ENCODE results near the gene MTG2. TPM values are rescaled to one million over a fixed set of nuclear protein-coding genes. Genes with fewer than 3 reads are reported as not detected.

MTG2 gene
- total RNA-seq, 8 experiments from 2014 or later: 18.9 to 51.2 (median 27.3) TPM

GRCh38 chr20:62168890-62169435 lies 13.9 kb upstream of the MTG2 start:
- in situ Hi-C loops (cut with MboI; ENCODE audit: low pct_unique_long_range_greater_than_20kb in 2 of 9, low sequenced_read_pairs in 9 of 9, unreplicated experiment in 9 of 9): no loop called here
- Histone ChIP-seq H3K4me1 (replicated peaks in 1 of 2) (no peaks in the 10 kb centered on the region), H3K4me3 (no peak overlapping the region), H3K27ac (no peak overlapping the region)
- ATAC-seq (replicated peaks in 6 of 8): no peak
- WGBS, 10 experiments: 76 to 100% (median 100%) methylated on average over 1 to 4 of the region's 23 CpGs; no CpG with 5 or more reads in 5 of the 10 experiments

- in situ Hi-C loops (cut with MboI; ENCODE audit: low pct_unique_long_range_greater_than_20kb in 2 of 9, low sequenced_read_pairs in 9 of 9, unreplicated experiment in 9 of 9): no loop called here
- Histone ChIP-seq H3K4me3 (no peak overlapping the region), H3K4me1 (replicated peaks in 1 of 2) (no peaks in the 10 kb centered on the region), H3K27ac (no peak overlapping the region)
- no peak for ATAC-seq (replicated peaks in 6 of 8)
- WGBS, 10 experiments: 72 to 100% (median 89%) methylated on average over 1 to 4 of the region's 9 CpGs; no CpG with 5 or more reads in 6 of the 10 experiments
These were observed 12.3 kb upstream of the MTG2 start for GRCh38 chr20:62170536-62170935.

- in situ Hi-C loops (cut with MboI; ENCODE audit: low pct_unique_long_range_greater_than_20kb in 2 of 9, low sequenced_read_pairs in 9 of 9, unreplicated experiment in 9 of 9): no loop called here
- ATAC-seq (replicated peaks in 6 of 8): no peak
- Histone ChIP-seq H3K4me1 (replicated peaks in 1 of 2) (no peaks in the 10 kb centered on the region), H3K4me3 (no peak overlapping the region), H3K27ac (no peak overlapping the region)
- 83 to 100% (median 93%) methylated on average over 1 to 8 of the region's 8 CpGs; no CpG with 5 or more reads in 4 of the 10 experiments for WGBS, 10 experiments
These were observed 11.6 kb upstream of the MTG2 start for GRCh38 chr20:62171245-62171644.

- peak in 1 of 8 experiments; percentile 17 for ATAC-seq (replicated peaks in 6 of 8)
- in situ Hi-C loops (cut with MboI; ENCODE audit: low pct_unique_long_range_greater_than_20kb in 2 of 9, low sequenced_read_pairs in 9 of 9, unreplicated experiment in 9 of 9): no loop called here
- Histone ChIP-seq H3K4me1 (replicated peaks in 1 of 2) (no peaks in the 10 kb centered on the region), H3K4me3 (no peak overlapping the region), H3K27ac (no peak overlapping the region)
- 100% methylated on average over 2 of the region's 18 CpGs; no CpG with 5 or more reads in 9 of the 10 experiments for WGBS, 10 experiments
These were observed 10.2 kb upstream of the MTG2 start for GRCh38 chr20:62172666-62173065.

GRCh38 chr20:62174021-62174804 lies 8.6 kb upstream of the MTG2 start:
- no peak overlapping the region for H3K4me3 ChIP-seq
- ATAC-seq (replicated peaks in 6 of 8): peak in 1 of 8 experiments; percentile 12
- H3K27ac ChIP-seq: no peak overlapping the region
- 68 to 100% (median 92%) methylated on average over 2 to 16 of the region's 28 CpGs; no CpG with 5 or more reads in 1 of the 10 experiments for WGBS, 10 experiments
- in situ Hi-C loops (cut with MboI; ENCODE audit: low pct_unique_long_range_greater_than_20kb in 2 of 9, low sequenced_read_pairs in 9 of 9, unreplicated experiment in 9 of 9): no loop called here
- no peaks in the 10 kb centered on the region for H3K4me1 ChIP-seq (replicated peaks in 1 of 2)

- in situ Hi-C loops (cut with MboI; ENCODE audit: low pct_unique_long_range_greater_than_20kb in 2 of 9, low sequenced_read_pairs in 9 of 9, unreplicated experiment in 9 of 9): loop anchor here in 1 of 9 experiments (25.0 kb wide), 1 partner anchor 212 kb away; the partner anchor contains the start of gene RPS21
- H3K4me3 ChIP-seq: no peak overlapping the region
- 92 to 100% (median 100%) methylated on average over 2 to 7 of the region's 26 CpGs; no CpG with 5 or more reads in 3 of the 10 experiments for WGBS, 10 experiments
- peak in 1 of 8 experiments; percentile 12 for ATAC-seq (replicated peaks in 6 of 8)
- H3K4me1 ChIP-seq (replicated peaks in 1 of 2): no peaks in the 10 kb centered on the region
- H3K27ac ChIP-seq: no peak overlapping the region
These were observed 7.8 kb upstream of the MTG2 start for GRCh38 chr20:62174870-62175624.

- no peaks in the 10 kb centered on the region for H3K4me1 ChIP-seq (replicated peaks in 1 of 2)
- in situ Hi-C loops (cut with MboI; ENCODE audit: low pct_unique_long_range_greater_than_20kb in 2 of 9, low sequenced_read_pairs in 9 of 9, unreplicated experiment in 9 of 9): loop anchor here in 1 of 9 experiments (25.0 kb wide), 1 partner anchor 212 kb away; the partner anchor contains the start of gene RPS21
- H3K27ac ChIP-seq: no peak overlapping the region
- no peak overlapping the region for H3K4me3 ChIP-seq
- ATAC-seq (replicated peaks in 6 of 8): no peak
- WGBS, 10 experiments: 17 to 100% (median 100%) methylated on average over 1 to 6 of the region's 10 CpGs; no CpG with 5 or more reads in 2 of the 10 experiments
These were observed 7.1 kb upstream of the MTG2 start for GRCh38 chr20:62175711-62176110.

- no peak for ATAC-seq (replicated peaks in 6 of 8)
- H3K4me3 ChIP-seq: no peak overlapping the region
- in situ Hi-C loops (cut with MboI; ENCODE audit: low pct_unique_long_range_greater_than_20kb in 2 of 9, low sequenced_read_pairs in 9 of 9, unreplicated experiment in 9 of 9): loop anchor here in 1 of 9 experiments (25.0 kb wide), 1 partner anchor 210 kb away; the partner anchor contains the start of gene RPS21
- no peak overlapping the region for H3K27ac ChIP-seq
- peaks cover 4 to 5% of the 10 kb centered on the region in 2 donors for H3K4me1 ChIP-seq (replicated peaks in 1 of 2)
- WGBS, 10 experiments: 76 to 94% (median 92%) methylated on average over 3 to 10 of the region's 15 CpGs; no CpG with 5 or more reads in 5 of the 10 experiments
These were observed 6.0 kb upstream of the MTG2 start for GRCh38 chr20:62176866-62177265.

- peaks cover 5 to 8% of the 10 kb centered on the region in 2 donors for H3K4me1 ChIP-seq (replicated peaks in 1 of 2)
- WGBS, 10 experiments: 75 to 100% (median 86%) methylated on average over 1 to 6 of the region's 9 CpGs; no CpG with 5 or more reads in 3 of the 10 experiments
- in situ Hi-C loops (cut with MboI; ENCODE audit: low pct_unique_long_range_greater_than_20kb in 2 of 9, low sequenced_read_pairs in 9 of 9, unreplicated experiment in 9 of 9): loop anchor here in 1 of 9 experiments (25.0 kb wide), 1 partner anchor 210 kb away; the partner anchor contains the start of gene RPS21
- ATAC-seq (replicated peaks in 6 of 8): no peak
- no peak overlapping the region for H3K4me3 ChIP-seq
- no peak overlapping the region for H3K27ac ChIP-seq
These were observed 5.5 kb upstream of the MTG2 start for GRCh38 chr20:62177307-62177706.

GRCh38 chr20:62178316-62179161 lies 4.3 kb upstream of the MTG2 start:
- in situ Hi-C loops (cut with MboI; ENCODE audit: low pct_unique_long_range_greater_than_20kb in 2 of 9, low sequenced_read_pairs in 9 of 9, unreplicated experiment in 9 of 9): loop anchor here in 1 of 9 experiments (25.0 kb wide), 1 partner anchor 209 kb away; the partner anchor contains the start of gene RPS21
- H3K27ac ChIP-seq: no peak overlapping the region
- H3K4me3 ChIP-seq: no peak overlapping the region
- ATAC-seq (replicated peaks in 6 of 8): no peak
- H3K4me1 ChIP-seq (replicated peaks in 1 of 2): peaks cover 6 to 8% of the 10 kb centered on the region in 2 donors
- 89 to 100% (median 92%) methylated on average over 1 to 12 of the region's 19 CpGs; no CpG with 5 or more reads in 1 of the 10 experiments for WGBS, 10 experiments

GRCh38 chr20:62179162-62179504 lies 3.7 kb upstream of the MTG2 start:
- ATAC-seq (replicated peaks in 6 of 8): no peak
- H3K27ac ChIP-seq: no peak overlapping the region
- in situ Hi-C loops (cut with MboI; ENCODE audit: low pct_unique_long_range_greater_than_20kb in 2 of 9, low sequenced_read_pairs in 9 of 9, unreplicated experiment in 9 of 9): loop anchor here in 1 of 9 experiments (25.0 kb wide), 1 partner anchor 208 kb away; the partner anchor contains the start of gene RPS21
- peaks cover 10 to 13% of the 10 kb centered on the region in 2 donors for H3K4me1 ChIP-seq (replicated peaks in 1 of 2)
- 80 to 100% (median 94%) methylated on average over 2 to 11 of the region's 14 CpGs; no CpG with 5 or more reads in 5 of the 10 experiments for WGBS, 10 experiments
- H3K4me3 ChIP-seq: no peak overlapping the region

GRCh38 chr20:62181808-62182207 lies 1.0 kb upstream of the MTG2 start:
- H3K4me3 ChIP-seq: peak overlapping the region in 4 of 5 donors; percentile 72 to 99 (median 82)
- H3K4me1 ChIP-seq (replicated peaks in 1 of 2): peaks cover 10 to 13% of the 10 kb centered on the region in 2 donors
- no peak for ATAC-seq (replicated peaks in 6 of 8)
- no peak overlapping the region for H3K27ac ChIP-seq
- 58 to 100% (median 100%) methylated on average over 2 of the region's 2 CpGs; no CpG with 5 or more reads in 3 of the 10 experiments for WGBS, 10 experiments
- in situ Hi-C loops (cut with MboI; ENCODE audit: low pct_unique_long_range_greater_than_20kb in 2 of 9, low sequenced_read_pairs in 9 of 9, unreplicated experiment in 9 of 9): loop anchor here in 1 of 9 experiments (25.0 kb wide), 1 partner anchor 205 kb away; the partner anchor contains the start of gene RPS21

Measured in motor neuron (in vitro differentiated cells).